Activated CD8-positive, alpha-beta T cell treated with anti-CD3 and anti-CD28 coated beads for 36 hours (primary cell): ENCODE results near the gene SGSH. TPM values are rescaled to one million over a fixed set of nuclear protein-coding genes. Genes with fewer than 3 reads are reported as not detected.

Source experiments
- ATAC-seq: fragments of 200-7000 bp; cut with Tn5 transposase; one replicate; pipeline ENCODE4 v1.10.0; 2021; ENCODE audit warnings: mild to moderate bottlenecking, moderate library complexity
- CTCF ChIA-PET: fragments of 350-600 bp; sonication (Branson Sonifier 250); formaldehyde crosslinking; loops from one replicate; lab custom pipeline; 2021; ENCODE audit warnings: antibody characterized with exemption; lab: Charles Lee
- POLR2A ChIA-PET: fragments of 350-600 bp; sonication (Branson Sonifier 250); formaldehyde crosslinking; loops from one replicate; lab custom pipeline; 2021; ENCODE audit warnings: antibody characterized with exemption; lab: Charles Lee
- DNase-seq: peaks from one replicate; pipeline ENCODE4 v3.0.0-alpha.2; 2020
- H3K27ac Mint-ChIP-seq: one replicate; pipeline ENCODE4 v1.8.0; 2021; ENCODE audit warnings: mild to moderate bottlenecking, mixed read lengths
- H3K27me3 Mint-ChIP-seq: one replicate; pipeline ENCODE4 v1.8.0; 2021; ENCODE audit warnings: mixed read lengths
- H3K36me3 Mint-ChIP-seq: one replicate; pipeline ENCODE4 v1.8.0; 2021; ENCODE audit warnings: low read depth, mixed read lengths
- H3K4me1 Mint-ChIP-seq: one replicate; pipeline ENCODE4 v1.8.0; 2021; ENCODE audit warnings: low read depth, mixed read lengths
- H3K4me3 Mint-ChIP-seq: one replicate; pipeline ENCODE4 v1.8.0; 2021; ENCODE audit warnings: mild to moderate bottlenecking, moderate library complexity, mixed read lengths
- H3K9me3 Mint-ChIP-seq: one replicate; pipeline ENCODE4 v1.8.0; 2021; ENCODE audit warnings: mixed read lengths
- intact Hi-C: fragments of 100-400 bp; cut with micrococcal nuclease; formaldehyde crosslinking; loops from one replicate; pipeline ENCODE4 v1.10.0; 2022
- total RNA-seq, 2 experiments: library from RNA; stranded (reverse); gene quantifications; one replicate each; pipeline ENCODE4 v1.2.3, GENCODE V29; 2021
- TF ChIP-seq, protein P1 (sequence below): fragments of 200-600 bp; IDR thresholded peaks from one replicate; pipeline ENCODE4 v1.8.0; 2022; ENCODE audit warnings: antibody characterized with exemption, mild to moderate bottlenecking

Gene SGSH
- total RNA-seq, 2 experiments from 2014 or later: 7.8 to 8.3 TPM

DNA sequence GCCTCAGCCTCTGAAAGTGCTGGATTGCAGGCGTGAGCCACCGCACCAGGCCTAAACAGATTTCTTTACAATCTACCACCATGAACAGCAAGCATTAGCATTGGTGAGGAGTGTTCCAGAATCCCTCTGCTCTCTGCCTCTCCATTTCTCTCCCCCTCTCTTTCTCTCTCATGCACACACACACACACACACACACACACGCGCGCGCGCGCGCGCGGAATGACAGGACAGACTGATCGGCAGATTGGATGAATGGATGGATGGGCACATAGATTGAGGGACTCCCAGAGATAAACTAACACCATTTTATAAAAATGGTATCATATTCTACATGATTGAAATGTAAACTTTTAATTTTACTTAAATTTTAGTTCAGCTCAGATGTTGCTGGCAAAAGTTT is 47.0 kb downstream of the SGSH start:
- intact Hi-C loops: no loop called here
- TF ChIP-seq, protein P1, sequence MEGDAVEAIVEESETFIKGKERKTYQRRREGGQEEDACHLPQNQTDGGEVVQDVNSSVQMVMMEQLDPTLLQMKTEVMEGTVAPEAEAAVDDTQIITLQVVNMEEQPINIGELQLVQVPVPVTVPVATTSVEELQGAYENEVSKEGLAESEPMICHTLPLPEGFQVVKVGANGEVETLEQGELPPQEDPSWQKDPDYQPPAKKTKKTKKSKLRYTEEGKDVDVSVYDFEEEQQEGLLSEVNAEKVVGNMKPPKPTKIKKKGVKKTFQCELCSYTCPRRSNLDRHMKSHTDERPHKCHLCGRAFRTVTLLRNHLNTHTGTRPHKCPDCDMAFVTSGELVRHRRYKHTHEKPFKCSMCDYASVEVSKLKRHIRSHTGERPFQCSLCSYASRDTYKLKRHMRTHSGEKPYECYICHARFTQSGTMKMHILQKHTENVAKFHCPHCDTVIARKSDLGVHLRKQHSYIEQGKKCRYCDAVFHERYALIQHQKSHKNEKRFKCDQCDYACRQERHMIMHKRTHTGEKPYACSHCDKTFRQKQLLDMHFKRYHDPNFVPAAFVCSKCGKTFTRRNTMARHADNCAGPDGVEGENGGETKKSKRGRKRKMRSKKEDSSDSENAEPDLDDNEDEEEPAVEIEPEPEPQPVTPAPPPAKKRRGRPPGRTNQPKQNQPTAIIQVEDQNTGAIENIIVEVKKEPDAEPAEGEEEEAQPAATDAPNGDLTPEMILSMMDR: no peak
- Mint-ChIP-seq H3K27ac (no peak overlapping the region), H3K4me3 (no peak overlapping the region), H3K27me3 (no peaks in the 10 kb centered on the region), H3K36me3 (no peaks in the 10 kb centered on the region), H3K9me3 (no peaks in the 10 kb centered on the region), H3K4me1 (no peaks in the 10 kb centered on the region)
- ChIA-PET CTCF (no interaction called here), POLR2A (no interaction called here)
- no peak for DNase-seq
- ATAC-seq: no peak

- ATAC-seq: no peak
- ChIA-PET POLR2A (no interaction called here), CTCF (no interaction called here)
- H3K27me3 Mint-ChIP-seq: no peaks in the 10 kb centered on the region
- no peaks in the 10 kb centered on the region for H3K9me3 Mint-ChIP-seq
- TF ChIP-seq, protein P1: no peak
- H3K4me1 Mint-ChIP-seq: no peaks in the 10 kb centered on the region
- H3K36me3 Mint-ChIP-seq: no peaks in the 10 kb centered on the region
- no peak overlapping the region for H3K4me3 Mint-ChIP-seq
- intact Hi-C loops: no loop called here
- DNase-seq: no peak
- no peak overlapping the region for H3K27ac Mint-ChIP-seq
These were observed 48.5 kb downstream of the SGSH start for GRCh38 chr17:80171681-80172080.

- intact Hi-C loops: no loop called here
- Mint-ChIP-seq H3K4me3 (no peak within 1 kb of the TSS), H3K27ac (no peak within 1 kb of the TSS), H3K36me3 (no peaks in the 10 kb centered on the region), H3K27me3 (no peaks in the 10 kb centered on the region), H3K9me3 (no peaks in the 10 kb centered on the region), H3K4me1 (no peaks in the 10 kb centered on the region)
- ChIA-PET POLR2A (no interaction called here), CTCF (no interaction called here)
- ATAC-seq: no peak
- no peak for DNase-seq
- TF ChIP-seq, protein P1: no peak
These were observed 50.2 kb downstream of the SGSH start, which contains the start of gene CARD14 for GRCh38 chr17:80169784-80170500. TSS of gene CARD14 (plus strand) at chr17:80170030. CDS start at chr17:80181439, 11,409 bp downstream.

DNA sequence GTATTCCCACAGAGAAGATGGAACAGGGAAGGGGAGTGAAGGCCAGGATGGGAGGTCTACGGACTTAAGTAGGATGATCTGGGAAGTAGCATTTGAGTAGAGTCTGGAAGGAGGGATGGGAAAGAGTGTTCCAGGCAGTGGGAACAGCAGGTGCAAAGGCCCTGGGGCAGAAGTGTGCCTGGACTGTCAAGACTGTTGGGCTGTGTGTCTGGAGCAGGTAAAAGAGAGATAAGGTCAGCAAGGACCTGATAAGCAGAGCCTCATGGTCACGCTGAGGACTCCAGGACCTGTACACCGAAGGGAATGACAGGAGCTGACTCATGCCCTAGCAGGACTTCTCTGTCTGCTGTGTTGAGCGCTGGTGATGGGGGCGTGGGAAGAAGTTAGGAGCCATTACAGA is 51.0 kb downstream of the SGSH start:
- Mint-ChIP-seq H3K4me3 (no peak overlapping the region), H3K27ac (no peak overlapping the region), H3K4me1 (no peaks in the 10 kb centered on the region), H3K36me3 (no peaks in the 10 kb centered on the region), H3K27me3 (no peaks in the 10 kb centered on the region), H3K9me3 (no peaks in the 10 kb centered on the region)
- DNase-seq (no peak), ATAC-seq (no peak)
- TF ChIP-seq, protein P1: no peak
- ChIA-PET CTCF (no interaction called here), POLR2A (no interaction called here)
- intact Hi-C loops: no loop called here

- Mint-ChIP-seq H3K27me3 (no peaks in the 10 kb centered on the region), H3K4me3 (no peak overlapping the region), H3K4me1 (no peaks in the 10 kb centered on the region), H3K36me3 (no peaks in the 10 kb centered on the region), H3K27ac (no peak overlapping the region), H3K9me3 (no peaks in the 10 kb centered on the region)
- TF ChIP-seq, protein P1: no peak
- ATAC-seq (no peak), DNase-seq (no peak)
- POLR2A ChIA-PET: interaction anchor here (0.8 to 1.6 kb wide), 2 partner anchors 21 to 735 kb away, joined by 3 to 5 read pairs; no protein-coding TSS in a partner anchor
- CTCF ChIA-PET: no interaction called here
- intact Hi-C loops: no loop called here
These were observed 51.8 kb downstream of the SGSH start for GRCh38 chr17:80168371-80168770.
